AG09309 (cell line): Measurements from ENCODE around the gene JUP.

ENCODE experiments used
- DNase-seq: peaks from one replicate; pipeline ENCODE4 v3.0.0-alpha.2; 2010; ENCODE audit warnings: low read depth
- H3K4me3 ChIP-seq: 2 replicates; pipeline ENCODE4 v1.5.1; 2011; ENCODE audit warnings: mild to moderate bottlenecking, low read depth, low read length, moderate library complexity; ENCODE audit not compliant: control insufficient read depth
- CTCF ChIP-seq: IDR thresholded peaks from 2 replicates; pipeline ENCODE4 v1.5.1; 2011; ENCODE audit warnings: mild to moderate bottlenecking, low read depth, low read length, inconsistent platforms; ENCODE audit not compliant: insufficient read depth, control insufficient read depth; ENCODE audit errors: missing control alignments

The JUP gene

GRCh38 chr17:41758601-41759000, 27.9 kb downstream of the JUP start:
- H3K4me3 ChIP-seq = no peak overlapping the region
- no peak for TF ChIP-seq CTCF
- DNase-seq = no peak

GRCh38 chr17:41754066-41754465, 32.4 kb downstream of the JUP start:
- DNase-seq = no peak
- no peak for TF ChIP-seq CTCF
- H3K4me3 ChIP-seq = no peak overlapping the region

DNA sequence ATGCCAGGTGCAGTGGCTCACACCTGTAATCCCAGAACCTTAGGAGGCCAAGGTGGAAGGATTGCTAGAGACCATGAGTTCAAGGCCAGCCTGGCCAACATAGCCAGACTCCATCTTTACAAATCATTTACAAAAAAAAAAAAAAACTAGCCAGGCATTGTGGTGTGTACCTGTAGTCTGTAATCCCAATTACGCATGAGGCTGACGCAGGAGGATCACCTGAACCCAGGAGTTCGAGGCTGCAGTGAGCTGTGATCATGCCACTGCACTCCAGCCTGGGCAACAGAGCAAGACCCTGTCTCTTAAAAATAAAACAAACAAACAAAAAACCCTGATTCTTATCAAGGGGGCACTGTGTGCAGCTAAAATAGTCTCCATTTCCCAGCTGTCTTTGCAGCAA, 35.2 kb downstream of the JUP start:
- no peak for DNase-seq
- TF ChIP-seq CTCF = no peak
- H3K4me3 ChIP-seq = no peak overlapping the region

GRCh38 chr17:41750862-41751261, 35.6 kb downstream of the JUP start:
- no peak for TF ChIP-seq CTCF
- no peak overlapping the region for H3K4me3 ChIP-seq
- no peak for DNase-seq

GRCh38 chr17:41748275-41748674, 38.2 kb downstream of the JUP start:
- no peak for DNase-seq
- H3K4me3 ChIP-seq = no peak overlapping the region
- TF ChIP-seq CTCF = no peak

DNA sequence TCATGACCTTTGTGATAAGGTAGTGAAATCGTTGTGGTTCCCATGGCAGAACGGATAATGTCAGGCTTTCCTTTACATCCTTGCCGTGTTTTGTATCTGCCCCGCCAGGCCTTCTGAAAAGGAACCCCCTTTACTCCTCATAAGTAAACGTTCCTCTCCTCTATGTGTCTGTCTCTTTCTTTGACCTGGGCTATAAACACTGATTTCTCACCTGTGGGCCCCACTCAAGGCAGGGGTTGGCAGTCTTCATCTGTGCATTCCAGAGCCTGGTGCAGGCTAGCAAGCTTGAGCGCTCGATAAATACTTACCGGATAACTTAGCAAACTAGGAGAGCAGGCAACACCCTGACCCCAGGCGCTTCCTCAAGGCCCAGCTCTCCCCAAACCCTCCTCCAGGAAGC, 44.8 kb downstream of the JUP start:
- TF ChIP-seq CTCF = no peak
- H3K4me3 ChIP-seq = no peak overlapping the region
- DNase-seq = no peak

- TF ChIP-seq CTCF = no peak
- no peak overlapping the region for H3K4me3 ChIP-seq
- no peak for DNase-seq
Observed at GRCh38 chr17:41740506-41740905, 46.0 kb downstream of the JUP start.
